WI38 (cell line): ENCODE data around the gene ZMYM4.

Source experiments
- H3K4me3 ChIP-seq: 2 replicates; pipeline ENCODE4 v1.5.1; 2011; ENCODE audit warnings: low read depth, mild to moderate bottlenecking, control low read depth, low read length
- CTCF ChIP-seq: IDR thresholded peaks from 2 replicates; pipeline ENCODE4 v1.5.1; 2012; ENCODE audit warnings: low read depth, mild to moderate bottlenecking, control low read depth, low read length

ZMYM4 gene

GRCh38 chr1:35287807-35288640, 19.5 kb downstream of the ZMYM4 start:
- no peak overlapping the region for H3K4me3 ChIP-seq
- no peak for TF ChIP-seq CTCF

- H3K4me3 ChIP-seq = no peak overlapping the region
- TF ChIP-seq CTCF = no peak
Observed at GRCh38 chr1:35288761-35289160, 20.3 kb downstream of the ZMYM4 start.

GRCh38 chr1:35290452-35290851, 21.9 kb downstream of the ZMYM4 start:
- TF ChIP-seq CTCF = no peak
- H3K4me3 ChIP-seq = no peak overlapping the region

GRCh38 chr1:35294809-35295208, 26.3 kb downstream of the ZMYM4 start:
- no peak for TF ChIP-seq CTCF
- H3K4me3 ChIP-seq = no peak overlapping the region

- no peak for TF ChIP-seq CTCF
Observed at GRCh38 chr1:35297886-35298285, 29.4 kb downstream of the ZMYM4 start.

GRCh38 chr1:35298464-35298863, 30.0 kb downstream of the ZMYM4 start:
- TF ChIP-seq CTCF = no peak

More at GRCh38 chr1:35297886-35298285, 29.4 kb downstream of the ZMYM4 start:
- no peak overlapping the region for H3K4me3 ChIP-seq

GRCh38 chr1:35300376-35300775, 31.9 kb downstream of the ZMYM4 start:
- no peak overlapping the region for H3K4me3 ChIP-seq
- TF ChIP-seq CTCF = no peak

More at GRCh38 chr1:35298464-35298863, 30.0 kb downstream of the ZMYM4 start:
- no peak overlapping the region for H3K4me3 ChIP-seq
